Keratinocyte (primary cell): ENCODE measurements around the gene CCDC178.

Experiments
- CTCF ChIP-seq, 3 experiments: IDR thresholded peaks in 1 of 3; conservative IDR thresholded peaks in 1 of 3; optimal IDR thresholded peaks in 1 of 3; 2 replicates in 2 of 3; 3 replicates in 1 of 3; pipeline versions ENCODE3 to v1.5.1; 2011; ENCODE audit warnings: low read length in 3 of 3, mild to moderate bottlenecking in 3 of 3, moderate library complexity in 2 of 3, control low read depth in 1 of 3, inconsistent platforms in 1 of 3; ENCODE audit not compliant: insufficient read depth in 2 of 3; ENCODE audit errors: extremely low read depth in 1 of 3
- EZH2 ChIP-seq: IDR thresholded peaks from one replicate; pipeline ENCODE4 v1.6.1; 2012; ENCODE audit warnings: inconsistent platforms, mild to moderate bottlenecking, low read length, moderate library complexity

- TF ChIP-seq CTCF (optimal IDR thresholded peaks at IDR 0.05 in 1 of 3, IDR thresholded peaks at IDR 0.05 in 1 of 3, conservative IDR thresholded peaks at IDR 0.05 in 1 of 3; ENCODE audit: extremely low read depth in 1 of 3, insufficient read depth in 2 of 3, low read length in 3 of 3) (no peak), EZH2 (no peak)
Observed at GRCh38 chr18:33212363-33212762, 228.2 kb downstream of the CCDC178 start.
